Measurements from ENCODE around the gene ABHD16A.
"Not testable (repeated sequence)": the region's sequence is repeated elsewhere in the genome, so short reads cannot be mapped to it uniquely, and the experiment has no call there.

Gene ABHD16A

DNA sequence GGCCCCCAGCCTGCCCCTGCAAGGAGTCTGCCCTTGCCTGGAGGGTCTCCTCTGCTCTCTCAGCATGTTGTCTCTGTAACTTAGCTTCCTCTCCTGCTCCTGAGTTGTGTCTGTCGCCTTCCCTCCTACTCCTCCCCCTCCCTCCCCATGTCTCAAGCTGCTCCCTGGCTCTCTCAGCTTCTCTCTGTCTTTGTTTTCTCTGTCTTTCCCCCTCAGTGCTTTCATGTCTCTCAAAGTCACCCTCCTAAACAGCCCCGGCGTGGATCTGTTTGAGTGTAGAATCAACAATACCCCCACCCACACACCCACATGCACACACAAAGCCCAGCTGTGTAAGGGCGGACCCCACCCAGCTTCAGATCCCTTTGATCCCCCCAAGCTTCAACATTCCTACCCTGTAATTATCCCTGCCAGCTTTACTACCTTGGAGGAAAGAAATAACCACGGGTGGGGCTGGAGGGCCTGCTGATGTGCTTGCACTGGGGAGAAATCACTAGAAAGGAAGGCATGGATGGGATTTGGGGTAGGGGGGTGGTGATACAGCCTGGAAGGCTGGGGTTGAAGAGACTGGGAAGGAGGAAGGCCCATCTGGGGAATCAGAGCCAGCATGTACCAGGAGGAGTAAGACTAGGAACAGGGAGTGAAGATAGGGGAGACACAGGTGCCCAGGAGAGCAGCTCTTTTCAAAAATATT lies 11.0 kb upstream of the ABHD16A start:
- no peak for DNase-seq (ENCODE audit: low spot score)

DNA sequence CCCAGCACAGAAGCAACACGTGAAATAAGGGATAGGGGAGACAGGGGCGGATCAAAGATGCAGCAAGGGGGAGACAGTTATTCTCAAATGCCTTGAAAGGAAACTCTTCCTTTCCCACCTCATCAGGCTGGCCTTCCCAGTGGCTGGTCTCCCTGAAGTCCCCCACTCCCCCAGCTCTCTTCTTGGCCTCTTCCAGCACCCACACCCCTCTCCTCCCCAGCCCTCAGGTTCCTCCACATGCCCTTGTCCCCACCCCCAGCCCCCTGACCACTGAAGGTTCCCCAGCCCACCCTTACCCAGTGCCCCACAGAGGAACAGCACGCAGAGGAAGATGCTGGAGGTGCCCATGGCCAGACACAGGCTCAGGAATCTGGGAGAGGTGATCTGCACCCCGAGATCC lies 10.3 kb upstream of the ABHD16A start:
- no peak for DNase-seq (ENCODE audit: low spot score)

DNA sequence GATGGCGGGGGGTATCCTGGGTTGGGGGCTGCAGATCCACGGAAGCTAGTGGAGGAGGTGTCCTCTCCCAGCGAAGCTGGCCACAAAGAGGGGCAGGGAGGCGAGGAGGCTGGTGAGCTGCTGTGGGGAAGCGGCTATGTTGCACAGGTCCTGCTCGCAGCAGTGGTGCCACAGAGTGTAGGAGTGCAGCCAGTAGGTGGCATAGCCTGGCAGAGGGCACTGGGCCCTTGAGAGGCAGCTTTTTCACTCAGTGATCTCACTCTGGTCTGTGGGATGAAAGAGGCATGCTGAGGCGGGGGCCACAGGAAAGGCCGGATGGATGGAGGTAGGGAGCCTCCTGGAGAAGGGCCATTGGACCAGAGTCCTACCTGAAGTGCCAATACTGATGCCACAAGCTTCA lies 9.2 kb upstream of the ABHD16A start:
- DNase-seq (ENCODE audit: low spot score) = no peak

DNA sequence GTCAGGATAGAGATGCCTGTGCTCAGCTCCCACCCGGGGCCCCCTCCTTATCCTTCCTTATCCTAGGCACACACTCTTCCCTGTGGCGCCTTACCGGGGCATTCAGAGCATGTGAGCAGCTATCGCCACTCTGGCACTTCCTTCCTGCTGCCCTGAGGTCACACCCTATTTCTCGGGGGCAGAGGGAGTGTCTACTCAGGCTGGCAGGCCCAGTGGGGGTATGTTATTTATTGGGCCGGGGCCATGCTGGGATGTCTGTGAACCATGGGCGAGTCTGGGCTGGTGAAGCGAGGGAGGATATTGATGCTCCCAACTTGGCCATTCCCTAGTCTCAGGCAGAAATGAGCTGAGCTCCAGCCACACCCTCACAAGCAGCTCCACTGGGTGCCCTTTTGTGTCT lies 8.1 kb upstream of the ABHD16A start:
- DNase-seq (ENCODE audit: low spot score) = peak; percentile 57

DNA sequence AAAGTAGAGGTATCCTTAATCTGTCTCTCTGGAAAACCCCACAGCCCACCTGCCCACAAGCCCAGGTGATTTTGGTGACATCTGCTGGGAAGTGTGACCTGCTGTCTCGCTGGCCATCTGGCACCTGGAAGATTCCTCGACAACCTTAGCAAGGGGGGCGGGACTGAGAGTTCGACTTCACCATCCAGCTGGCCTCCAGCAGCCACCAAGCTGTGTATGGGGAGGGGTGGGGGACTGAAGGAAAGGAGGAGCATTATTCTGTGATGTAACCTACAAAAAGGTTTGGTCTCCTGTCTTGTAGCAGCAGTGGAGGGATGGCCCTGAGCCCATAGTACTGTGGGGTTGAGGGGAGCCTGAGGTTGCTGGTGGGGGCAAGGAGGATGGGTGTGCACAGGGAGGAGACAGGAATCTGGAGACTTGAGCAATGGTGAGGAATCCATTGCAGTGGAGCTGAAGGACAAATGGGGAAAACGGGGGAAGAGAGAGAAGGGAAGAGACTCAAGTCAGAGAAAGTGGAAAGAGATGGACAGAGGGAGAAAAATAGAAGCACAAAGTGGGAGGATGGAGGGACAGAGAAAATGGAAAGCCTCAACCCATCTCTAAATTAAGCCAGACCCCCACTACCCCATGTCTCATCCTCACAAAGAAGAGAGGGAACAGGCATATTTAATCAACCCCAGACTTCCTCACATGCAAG lies 7.5 kb upstream of the ABHD16A start:
- no peak for DNase-seq (ENCODE audit: low spot score)

- DNase-seq (ENCODE audit: low spot score) = not testable (repeated sequence)
Observed at GRCh38 chr6:31709157-31709556, 6.0 kb upstream of the ABHD16A start.

DNA sequence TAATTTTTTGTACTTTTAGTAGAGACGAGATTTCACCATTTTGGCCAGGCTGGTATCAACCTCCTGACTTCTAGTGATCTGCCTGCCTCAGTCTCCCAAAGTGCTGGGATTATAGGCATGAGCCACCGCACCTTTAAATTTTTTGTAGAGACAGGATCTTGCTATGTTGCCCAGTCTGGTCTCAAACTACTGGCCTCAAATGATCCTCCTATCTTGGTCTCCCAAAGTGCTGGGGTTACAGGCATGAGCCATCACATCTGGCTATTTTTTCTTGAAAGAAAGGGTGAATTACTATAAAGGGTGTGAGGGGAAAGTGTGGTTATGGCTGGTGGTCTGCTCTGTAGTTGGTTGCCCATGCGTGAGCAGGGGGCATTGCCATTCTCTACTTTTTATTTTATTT lies 5.1 kb upstream of the ABHD16A start:
- DNase-seq (ENCODE audit: low spot score) = no peak

- DNase-seq (ENCODE audit: low spot score) = no peak
Observed at GRCh38 chr6:31707701-31708100, 4.6 kb upstream of the ABHD16A start.

DNA sequence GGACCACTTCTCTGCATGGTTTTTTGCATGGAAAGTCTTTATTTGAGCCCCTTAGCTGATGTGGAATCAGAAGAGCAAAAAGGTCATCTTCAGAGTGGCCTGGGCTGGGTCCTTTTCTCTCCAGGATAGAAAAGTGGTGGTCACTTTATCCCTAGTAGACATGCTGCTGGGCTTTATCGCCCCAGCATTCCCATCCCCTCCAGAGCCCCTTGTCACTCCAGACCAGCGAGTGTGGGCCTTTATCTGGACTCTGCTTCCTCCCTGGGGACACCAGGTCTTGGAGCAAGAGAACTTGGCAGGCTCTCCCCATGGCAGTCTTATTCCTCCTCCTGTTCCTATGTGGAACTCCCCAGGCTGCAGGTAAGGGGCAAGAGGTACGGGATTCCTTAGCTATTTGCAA lies 3.5 kb upstream of the ABHD16A start, which contains the start of gene LY6G6F:
LY6G6F (plus strand) TSS at position 268 of the 400 bp plus-strand sequence; CDS start at position 309, 41 bp downstream.
- DNase-seq (ENCODE audit: low spot score) = no peak

DNA sequence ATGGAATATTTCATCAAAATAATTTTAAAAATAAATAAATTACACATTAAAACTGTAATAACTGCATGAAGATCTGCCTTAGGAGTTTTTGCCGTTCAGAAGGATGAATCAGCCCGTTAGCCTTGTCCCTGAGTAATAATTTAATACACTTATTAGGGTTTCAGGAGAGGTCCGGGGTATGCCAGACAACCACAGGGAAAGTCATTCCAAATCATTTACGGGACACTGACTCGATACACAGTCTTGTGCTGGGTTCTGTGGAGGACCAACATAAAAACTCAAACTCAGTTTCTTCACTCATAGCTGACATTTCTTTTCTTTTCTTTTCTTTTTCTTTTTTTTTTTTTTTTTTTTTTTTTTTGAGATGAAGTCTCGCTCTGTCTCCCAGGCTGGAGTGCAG lies 2.8 kb upstream of the ABHD16A start:
- DNase-seq (ENCODE audit: low spot score) = no peak

DNA sequence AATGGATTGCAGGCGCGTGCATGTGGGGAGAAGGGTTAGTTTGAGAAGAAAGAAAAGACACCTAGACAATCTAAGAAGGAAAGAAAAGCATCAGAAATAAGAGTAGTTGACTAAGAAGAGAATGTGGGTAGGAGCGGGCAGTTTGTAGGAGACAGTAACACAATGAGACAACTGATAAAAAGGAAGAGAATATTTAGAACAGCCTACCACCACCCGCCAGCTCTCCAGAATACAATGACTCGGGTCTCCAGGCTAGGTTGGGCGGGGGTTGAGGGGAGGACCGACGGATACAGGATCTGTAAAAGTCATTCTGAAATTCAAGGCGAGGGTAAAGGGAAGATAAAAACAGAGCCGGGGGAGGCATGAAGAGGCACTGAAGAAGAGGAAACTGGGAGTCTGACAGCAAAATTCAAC lies 712 bp downstream of the ABHD16A start:
- no peak for DNase-seq (ENCODE audit: low spot score)

DNA sequence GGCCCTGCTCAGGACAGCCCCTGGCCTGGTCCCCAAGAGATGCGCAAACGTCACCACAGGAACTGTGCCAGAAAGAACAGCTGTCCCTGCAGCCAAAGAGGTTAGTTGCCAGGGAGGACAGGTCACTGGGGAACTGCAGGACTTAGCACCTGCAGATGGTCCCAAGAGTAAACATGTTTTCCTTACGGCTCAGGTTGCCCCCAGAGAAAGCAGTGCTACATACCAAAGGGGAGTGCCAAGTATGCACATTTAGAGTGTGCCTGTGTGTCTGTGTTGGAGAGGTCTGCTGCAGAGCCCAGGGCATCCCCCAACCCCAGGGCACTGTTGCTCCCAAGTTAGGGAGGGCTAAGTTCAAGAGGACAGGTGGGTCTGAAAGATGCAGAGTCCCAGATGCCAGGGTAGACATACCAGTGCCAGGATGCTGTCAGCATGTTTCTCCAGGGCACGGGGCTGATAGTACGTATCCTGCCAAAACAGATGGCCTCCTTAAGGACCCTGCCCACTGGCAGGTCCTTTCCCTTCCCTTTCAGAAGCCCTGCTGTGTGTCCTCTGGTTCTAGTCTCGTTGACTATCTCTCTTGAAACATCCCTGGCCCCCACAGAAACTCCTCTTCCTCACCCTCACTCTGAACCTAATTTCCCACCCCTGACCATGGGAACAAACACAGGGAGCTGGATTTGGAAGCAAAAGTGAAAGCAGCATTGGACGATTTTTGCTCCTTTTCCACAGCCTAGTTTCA lies 1.3 kb downstream of the ABHD16A start:
- no peak for DNase-seq (ENCODE audit: low spot score)

DNA sequence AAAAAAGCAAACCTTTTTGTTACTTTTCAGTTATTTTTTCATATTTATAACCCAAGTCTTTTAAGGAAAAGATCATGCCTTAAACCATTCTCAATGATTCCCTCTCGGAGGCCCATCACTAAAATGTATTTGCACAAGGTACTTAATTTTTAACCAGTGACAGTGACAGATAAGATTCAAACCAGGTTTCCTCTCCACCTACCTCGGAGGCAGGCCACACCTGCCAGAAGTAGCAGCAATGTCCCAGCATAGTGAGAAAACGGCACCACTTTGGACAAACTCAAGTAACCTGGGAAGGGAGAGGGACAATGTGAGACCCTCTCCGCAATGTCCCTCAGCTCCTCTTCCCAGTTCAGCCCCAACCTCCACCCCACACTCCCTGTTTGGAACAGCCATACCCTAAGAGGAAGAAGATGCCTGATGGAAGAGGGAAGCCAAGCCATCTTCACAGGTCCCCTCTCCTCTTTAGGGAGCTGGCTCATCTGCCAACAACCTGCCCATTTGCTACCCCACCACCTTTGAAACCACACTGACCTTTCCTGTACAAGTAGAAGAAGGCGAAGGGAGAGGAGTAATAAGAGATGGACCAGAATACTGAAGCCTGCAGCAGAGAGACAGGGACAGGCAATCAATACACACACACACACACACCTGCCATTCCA lies 2.3 kb downstream of the ABHD16A start:
- no peak for DNase-seq (ENCODE audit: low spot score)

GRCh38 chr6:31697555-31697954 lies 5.6 kb downstream of the ABHD16A start:
- DNase-seq (ENCODE audit: low spot score) = no peak

DNA sequence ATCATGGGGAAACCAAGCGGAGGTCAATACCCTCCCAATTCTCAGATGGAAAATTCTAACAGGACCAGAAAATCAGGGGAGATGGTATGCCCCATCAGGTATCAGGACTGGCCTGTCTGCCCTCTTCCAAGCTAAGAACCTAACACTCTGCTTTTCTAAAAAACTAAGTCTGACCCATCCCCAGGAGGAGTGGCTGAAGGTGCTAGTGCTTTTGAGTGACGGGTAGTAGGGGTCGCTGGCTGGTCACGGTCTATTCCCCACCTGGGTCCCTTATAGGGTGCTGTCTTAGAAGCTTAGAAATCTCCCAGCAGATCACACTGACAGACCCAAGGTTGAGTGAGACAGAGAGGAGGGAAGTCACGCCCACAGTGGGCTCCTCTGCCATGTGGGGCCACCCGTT lies 9.6 kb downstream of the ABHD16A start:
- no peak for DNase-seq (ENCODE audit: low spot score)

DNA sequence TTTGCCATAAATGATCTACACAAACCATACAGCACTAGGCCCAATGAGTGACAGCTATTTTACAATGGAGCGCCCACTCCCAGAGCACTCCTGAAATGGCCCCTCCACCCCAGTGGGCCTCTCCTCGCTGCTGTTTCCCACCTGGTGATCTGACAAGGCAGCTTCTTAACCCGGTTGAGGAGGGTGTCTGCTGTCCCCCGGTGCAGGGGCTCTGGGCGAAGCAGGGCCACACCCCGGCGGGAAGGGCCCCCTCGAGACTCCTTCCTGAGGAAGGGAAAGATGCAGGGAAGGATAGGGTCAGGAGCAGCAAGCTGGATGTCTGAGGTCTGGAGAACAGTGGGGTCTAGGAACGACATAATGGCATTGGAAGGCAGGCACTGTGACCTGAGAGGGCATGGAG lies 10.2 kb downstream of the ABHD16A start:
- DNase-seq (ENCODE audit: low spot score) = no peak

DNA sequence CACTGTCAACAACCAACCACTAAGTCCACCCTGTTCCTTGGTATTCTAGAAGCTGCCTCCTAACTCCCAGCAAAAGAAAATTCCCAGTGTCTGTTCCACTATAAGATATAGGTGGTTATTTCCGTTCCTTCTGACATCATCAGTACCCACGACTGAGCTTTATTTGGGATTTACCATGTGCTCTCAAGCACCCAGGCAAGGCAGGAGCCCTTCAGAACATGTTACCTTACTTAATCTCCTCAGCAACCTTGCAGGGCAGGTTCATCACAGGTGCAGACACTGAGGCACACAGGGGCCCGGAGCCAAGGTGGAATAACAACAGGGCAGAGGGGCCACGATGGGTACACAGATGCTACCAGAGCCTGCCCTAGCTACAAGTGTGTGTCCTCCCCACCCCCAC lies 10.8 kb downstream of the ABHD16A start:
- DNase-seq (ENCODE audit: low spot score) = no peak

DNA sequence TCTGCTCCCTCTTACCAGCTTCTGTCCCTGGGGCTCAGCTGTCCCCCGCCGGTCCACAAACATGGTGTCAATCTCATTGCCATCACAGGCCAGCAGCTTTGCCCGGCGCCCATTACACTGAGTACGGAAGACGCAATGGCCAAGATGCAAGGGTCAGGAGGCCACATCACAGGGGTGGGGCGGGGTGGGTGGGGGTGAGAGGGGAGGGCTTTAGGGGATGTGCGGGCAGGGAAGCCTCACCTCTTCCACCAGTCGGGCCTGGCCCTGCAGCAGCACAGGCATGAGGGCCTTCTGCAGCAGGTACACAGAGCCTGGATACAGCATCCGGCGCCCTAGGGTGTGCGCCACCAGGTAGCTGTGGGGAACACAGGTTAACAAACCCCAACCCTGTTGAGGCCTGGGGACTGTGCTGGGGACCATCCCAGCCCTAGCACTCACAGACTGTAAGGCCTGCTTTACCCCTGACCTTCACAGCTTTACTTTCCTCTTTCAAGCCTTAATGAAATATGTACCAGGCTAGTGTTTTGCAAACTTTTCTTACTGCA lies 11.5 kb downstream of the ABHD16A start:
- DNase-seq (ENCODE audit: low spot score) = no peak

DNA sequence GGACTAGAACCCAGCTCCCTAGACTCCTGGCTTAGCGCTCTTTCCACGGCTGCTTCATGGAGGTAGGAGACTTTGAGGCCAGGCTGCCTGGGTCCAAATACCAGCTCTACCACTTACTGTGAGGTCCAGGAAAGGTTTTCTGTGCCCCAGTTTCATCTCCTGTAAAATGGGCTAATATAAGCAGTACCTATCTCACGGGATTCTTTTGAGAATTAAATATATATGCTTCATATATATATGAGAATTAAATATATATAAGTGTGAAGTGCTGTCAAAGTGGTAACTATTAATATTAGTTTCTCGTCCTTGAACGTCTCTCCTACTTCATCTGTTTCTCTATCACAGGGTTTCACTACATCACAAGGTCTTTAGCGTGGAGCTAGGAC lies 12.1 kb downstream of the ABHD16A start:
- no peak for DNase-seq (ENCODE audit: low spot score)

DNA sequence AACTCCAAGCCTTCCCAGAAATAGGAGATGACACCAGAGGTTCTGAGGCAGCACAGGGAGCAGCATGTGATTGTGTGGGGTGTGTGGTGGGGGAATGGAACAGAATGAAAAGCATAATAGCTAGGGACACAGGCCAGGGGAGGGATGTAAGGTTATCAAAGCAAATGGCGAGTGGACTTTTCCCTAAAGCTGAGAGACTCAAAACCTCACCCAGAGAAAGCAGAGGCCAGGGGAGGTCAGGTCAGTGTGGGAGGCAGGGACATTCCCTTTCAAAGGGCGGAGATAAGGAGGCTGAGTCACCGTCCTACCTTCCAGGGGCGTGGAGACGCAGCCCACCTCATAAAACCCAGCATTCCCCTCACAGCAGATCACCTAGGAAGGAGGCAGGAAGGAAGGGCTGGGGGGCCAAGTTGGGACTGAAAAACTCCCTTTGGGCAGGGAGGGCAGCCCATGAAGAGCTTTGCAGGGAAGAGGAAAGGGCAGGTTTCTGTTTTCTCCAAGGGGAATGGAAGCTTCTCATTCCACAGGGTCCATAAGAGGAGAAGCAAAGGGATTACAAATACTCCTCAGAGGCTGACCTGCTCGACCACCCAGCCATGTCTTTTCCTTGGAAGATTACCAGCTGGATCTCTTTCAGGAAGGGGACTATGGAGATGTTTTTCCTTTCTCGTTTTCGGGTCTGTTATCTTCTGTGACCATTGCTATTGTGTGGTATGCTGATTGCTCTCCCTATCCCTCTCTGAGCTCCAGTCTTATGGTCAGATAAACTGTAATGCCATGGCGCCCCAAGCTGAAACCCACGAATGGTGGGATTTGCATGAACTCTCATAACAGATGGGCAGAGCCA lies 12.7 kb downstream of the ABHD16A start:
- peak; percentile 54 for DNase-seq (ENCODE audit: low spot score)

Data from LoVo (cell line).